Measurements from ENCODE around the gene CXCL3.

CXCL3 gene

DNA sequence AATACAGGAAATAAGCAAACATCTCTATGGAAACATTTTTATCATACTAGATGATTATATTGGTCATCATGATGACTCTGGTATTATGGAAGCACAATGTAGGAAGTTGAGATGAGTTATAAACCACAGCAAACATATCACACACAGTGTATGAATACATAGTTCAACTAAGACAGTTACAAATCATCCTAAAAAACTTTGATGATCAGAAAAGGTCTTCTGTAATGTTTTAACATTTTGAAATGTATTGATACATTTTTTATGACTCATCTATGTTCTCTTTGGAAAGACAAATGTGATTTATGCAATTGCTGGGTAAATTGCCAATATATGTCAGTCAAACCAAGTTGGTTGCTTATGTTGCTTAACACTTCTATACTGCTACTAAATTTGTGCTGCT, 4.8 kb downstream of the CXCL3 start:
- TF ChIP-seq, protein P1, sequence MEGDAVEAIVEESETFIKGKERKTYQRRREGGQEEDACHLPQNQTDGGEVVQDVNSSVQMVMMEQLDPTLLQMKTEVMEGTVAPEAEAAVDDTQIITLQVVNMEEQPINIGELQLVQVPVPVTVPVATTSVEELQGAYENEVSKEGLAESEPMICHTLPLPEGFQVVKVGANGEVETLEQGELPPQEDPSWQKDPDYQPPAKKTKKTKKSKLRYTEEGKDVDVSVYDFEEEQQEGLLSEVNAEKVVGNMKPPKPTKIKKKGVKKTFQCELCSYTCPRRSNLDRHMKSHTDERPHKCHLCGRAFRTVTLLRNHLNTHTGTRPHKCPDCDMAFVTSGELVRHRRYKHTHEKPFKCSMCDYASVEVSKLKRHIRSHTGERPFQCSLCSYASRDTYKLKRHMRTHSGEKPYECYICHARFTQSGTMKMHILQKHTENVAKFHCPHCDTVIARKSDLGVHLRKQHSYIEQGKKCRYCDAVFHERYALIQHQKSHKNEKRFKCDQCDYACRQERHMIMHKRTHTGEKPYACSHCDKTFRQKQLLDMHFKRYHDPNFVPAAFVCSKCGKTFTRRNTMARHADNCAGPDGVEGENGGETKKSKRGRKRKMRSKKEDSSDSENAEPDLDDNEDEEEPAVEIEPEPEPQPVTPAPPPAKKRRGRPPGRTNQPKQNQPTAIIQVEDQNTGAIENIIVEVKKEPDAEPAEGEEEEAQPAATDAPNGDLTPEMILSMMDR (IDR thresholded peaks at IDR 0.05; ENCODE audit: insufficient read depth, low read length, poor library complexity, severe bottlenecking), result no peak
- DNase-seq (ENCODE audit: extremely low read depth, insufficient read length), result no peak
- H3K4me3 ChIP-seq (replicated peaks; ENCODE audit: low read depth, low read length), result no peak overlapping the region
- no peaks in the 10 kb centered on the region; the same call in 1 of the 2 replicates for H3K27me3 ChIP-seq (replicated peaks; ENCODE audit: control insufficient read depth, insufficient read depth, low read length)
- H3K36me3 ChIP-seq (ENCODE audit: control insufficient read depth, insufficient read depth, low read length), result no peaks in the 10 kb centered on the region

DNA sequence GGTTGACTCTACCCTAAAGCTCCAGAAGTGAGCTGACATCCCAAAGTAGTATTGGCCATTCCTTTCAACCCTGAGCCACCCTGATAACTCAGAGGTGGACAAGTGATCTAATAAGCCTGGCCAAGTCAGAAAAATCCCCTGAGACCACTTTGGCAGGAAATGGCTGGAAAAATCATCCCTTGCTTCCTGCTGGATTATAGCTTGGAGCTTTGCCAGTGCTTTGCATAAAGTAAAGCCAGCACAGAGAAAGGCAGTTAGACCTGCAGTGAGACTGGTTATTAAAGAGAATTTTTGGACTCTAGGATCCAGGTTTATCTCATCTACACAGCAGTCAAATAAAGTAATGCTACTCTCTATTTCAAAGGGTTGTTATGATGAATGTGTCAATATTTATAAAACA, 6.4 kb downstream of the CXCL3 start:
- H3K36me3 ChIP-seq (ENCODE audit: control insufficient read depth, insufficient read depth, low read length), result no peaks in the 10 kb centered on the region
- H3K4me3 ChIP-seq (replicated peaks; ENCODE audit: low read depth, low read length), result no peak overlapping the region
- DNase-seq (ENCODE audit: extremely low read depth, insufficient read length), result no peak
- TF ChIP-seq, protein P1 (IDR thresholded peaks at IDR 0.05; ENCODE audit: insufficient read depth, low read length, poor library complexity, severe bottlenecking), result no peak
- no peaks in the 10 kb centered on the region for H3K27me3 ChIP-seq (replicated peaks; ENCODE audit: control insufficient read depth, insufficient read depth, low read length)

DNA sequence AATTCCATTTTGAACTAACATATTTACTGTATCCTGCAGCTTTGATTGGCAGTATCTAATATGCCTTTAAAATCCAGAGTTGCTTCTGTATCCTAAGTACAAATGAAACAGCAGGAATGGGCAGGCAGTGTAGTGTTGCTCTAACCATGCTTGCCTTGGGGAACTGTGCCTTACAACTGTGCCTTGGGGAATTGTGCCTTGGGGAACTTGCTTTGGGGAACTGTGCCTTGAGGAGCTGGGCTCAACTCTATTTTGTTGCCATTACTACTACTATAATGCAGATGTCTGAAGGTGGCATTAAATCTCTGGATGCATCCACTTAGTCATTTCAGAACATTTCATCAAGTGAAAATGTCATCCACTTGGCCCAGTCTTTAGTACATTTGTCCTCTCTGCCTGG, 6.9 kb downstream of the CXCL3 start:
- Histone ChIP-seq H3K4me3 (replicated peaks; ENCODE audit: low read depth, low read length) (no peak overlapping the region), H3K27me3 (replicated peaks; ENCODE audit: control insufficient read depth, insufficient read depth, low read length) (no peaks in the 10 kb centered on the region), H3K36me3 (ENCODE audit: control insufficient read depth, insufficient read depth, low read length) (no peaks in the 10 kb centered on the region)
- TF ChIP-seq, protein P1 (IDR thresholded peaks at IDR 0.05; ENCODE audit: insufficient read depth, low read length, poor library complexity, severe bottlenecking), result no peak
- DNase-seq (ENCODE audit: extremely low read depth, insufficient read length), result no peak

DNA sequence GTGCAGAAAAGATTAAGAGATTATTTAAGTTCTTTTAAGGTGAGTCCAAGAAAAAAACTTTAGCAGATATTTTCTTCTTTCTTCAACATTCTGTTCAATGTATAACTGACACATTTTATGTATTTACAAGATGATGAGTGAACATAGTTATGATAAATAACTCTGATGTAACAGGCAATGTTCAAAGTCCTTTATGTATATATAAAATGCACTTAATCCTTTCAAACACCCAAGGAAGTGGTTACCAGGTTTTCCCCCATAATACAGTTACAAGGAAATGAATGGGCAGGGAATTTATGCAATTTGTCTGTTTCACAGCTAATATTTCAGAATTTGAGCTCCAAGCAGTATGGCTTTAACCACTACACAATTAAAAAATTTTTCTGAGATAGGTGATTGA, 8.2 kb downstream of the CXCL3 start:
- Histone ChIP-seq H3K36me3 (ENCODE audit: control insufficient read depth, insufficient read depth, low read length) (no peaks in the 10 kb centered on the region), H3K27me3 (replicated peaks; ENCODE audit: control insufficient read depth, insufficient read depth, low read length) (no peaks in the 10 kb centered on the region), H3K4me3 (replicated peaks; ENCODE audit: low read depth, low read length) (no peak overlapping the region)
- TF ChIP-seq, protein P1 (IDR thresholded peaks at IDR 0.05; ENCODE audit: insufficient read depth, low read length, poor library complexity, severe bottlenecking), result no peak
- DNase-seq (ENCODE audit: extremely low read depth, insufficient read length), result no peak

DNA sequence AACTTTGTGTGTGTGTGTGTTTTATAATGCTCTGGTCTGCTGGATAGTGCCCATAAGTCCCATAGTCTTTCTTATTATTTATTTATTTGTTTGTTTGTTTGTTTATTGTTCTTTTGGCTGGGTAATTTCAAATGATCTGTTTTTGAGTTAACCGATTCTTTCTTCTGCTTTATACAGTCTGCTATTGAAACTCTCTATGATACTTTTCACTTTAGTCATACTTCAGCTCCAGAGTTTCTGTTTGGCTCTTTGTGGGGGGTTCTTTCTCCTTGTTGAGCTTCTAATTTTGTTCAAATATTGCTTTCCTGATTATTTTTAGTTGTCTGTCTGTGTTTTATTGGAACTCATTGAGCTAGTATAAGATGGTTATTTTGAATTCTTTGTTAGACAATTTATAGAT, 10.0 kb downstream of the CXCL3 start:
- Histone ChIP-seq H3K4me3 (replicated peaks; ENCODE audit: low read depth, low read length) (no peak overlapping the region), H3K36me3 (ENCODE audit: control insufficient read depth, insufficient read depth, low read length) (no peaks in the 10 kb centered on the region), H3K27me3 (replicated peaks; ENCODE audit: control insufficient read depth, insufficient read depth, low read length) (no peaks in the 10 kb centered on the region; the same call in 1 of the 2 replicates)
- TF ChIP-seq, protein P1 (IDR thresholded peaks at IDR 0.05; ENCODE audit: insufficient read depth, low read length, poor library complexity, severe bottlenecking), result no peak
- no peak for DNase-seq (ENCODE audit: extremely low read depth, insufficient read length)

DNA sequence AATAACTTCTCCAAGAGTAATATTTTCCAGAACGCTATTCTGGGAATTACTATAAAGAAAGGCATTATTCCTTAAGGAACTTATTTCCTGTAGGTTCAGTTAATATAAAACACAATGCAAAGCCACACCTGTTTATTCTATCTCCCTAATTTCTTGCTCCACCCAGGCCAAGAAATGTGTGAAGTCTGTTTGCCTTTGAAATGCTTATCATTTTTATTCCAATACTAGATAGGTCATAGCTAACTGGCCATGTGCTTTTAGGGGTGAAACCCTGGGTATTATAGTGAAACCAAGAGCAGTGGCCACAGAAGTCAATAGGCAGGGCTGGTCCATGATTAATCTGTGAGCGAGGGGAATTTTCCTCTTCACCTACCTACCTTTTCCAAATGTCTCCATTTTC, 14.8 kb downstream of the CXCL3 start:
- Histone ChIP-seq H3K4me3 (replicated peaks; ENCODE audit: low read depth, low read length) (no peak overlapping the region), H3K36me3 (ENCODE audit: control insufficient read depth, insufficient read depth, low read length) (no peaks in the 10 kb centered on the region), H3K27me3 (replicated peaks; ENCODE audit: control insufficient read depth, insufficient read depth, low read length) (no peaks in the 10 kb centered on the region; the same call in 1 of the 2 replicates)
- TF ChIP-seq, protein P1 (IDR thresholded peaks at IDR 0.05; ENCODE audit: insufficient read depth, low read length, poor library complexity, severe bottlenecking), result no peak
- no peak for DNase-seq (ENCODE audit: extremely low read depth, insufficient read length)
